Measurements from ENCODE around the gene SENP6. TPM values are rescaled to one million over a fixed set of nuclear protein-coding genes. Genes with fewer than 3 reads are reported as not detected.
"Not testable (repeated sequence)": the region's sequence is repeated elsewhere in the genome, so short reads cannot be mapped to it uniquely, and the experiment has no call there.

SENP6 gene
- total and polyA plus RNA-seq, 8 donors: 25.2 to 53.1 (median 41.1) TPM

GRCh38 chr6:75579951-75580350, 21.7 kb upstream of the SENP6 start:
- Histone ChIP-seq H3K36me3 (no peaks in the 10 kb centered on the region), H3K9me3 (no peaks in the 10 kb centered on the region), H3K27ac (no peak overlapping the region), H3K4me1 (no peaks in the 10 kb centered on the region), H3K4me3 (no peak overlapping the region), H3K27me3 (no peaks in the 10 kb centered on the region)
- FAIRE-seq (no peak), DNase-seq (no peak), ATAC-seq (no peak)
- intact Hi-C loops (cut with DNase I): no loop called here
- TF ChIP-seq, protein P1, sequence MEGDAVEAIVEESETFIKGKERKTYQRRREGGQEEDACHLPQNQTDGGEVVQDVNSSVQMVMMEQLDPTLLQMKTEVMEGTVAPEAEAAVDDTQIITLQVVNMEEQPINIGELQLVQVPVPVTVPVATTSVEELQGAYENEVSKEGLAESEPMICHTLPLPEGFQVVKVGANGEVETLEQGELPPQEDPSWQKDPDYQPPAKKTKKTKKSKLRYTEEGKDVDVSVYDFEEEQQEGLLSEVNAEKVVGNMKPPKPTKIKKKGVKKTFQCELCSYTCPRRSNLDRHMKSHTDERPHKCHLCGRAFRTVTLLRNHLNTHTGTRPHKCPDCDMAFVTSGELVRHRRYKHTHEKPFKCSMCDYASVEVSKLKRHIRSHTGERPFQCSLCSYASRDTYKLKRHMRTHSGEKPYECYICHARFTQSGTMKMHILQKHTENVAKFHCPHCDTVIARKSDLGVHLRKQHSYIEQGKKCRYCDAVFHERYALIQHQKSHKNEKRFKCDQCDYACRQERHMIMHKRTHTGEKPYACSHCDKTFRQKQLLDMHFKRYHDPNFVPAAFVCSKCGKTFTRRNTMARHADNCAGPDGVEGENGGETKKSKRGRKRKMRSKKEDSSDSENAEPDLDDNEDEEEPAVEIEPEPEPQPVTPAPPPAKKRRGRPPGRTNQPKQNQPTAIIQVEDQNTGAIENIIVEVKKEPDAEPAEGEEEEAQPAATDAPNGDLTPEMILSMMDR (IDR thresholded peaks at IDR 0.05): no peak
- WGBS, 2 donors: 85 to 92% methylated on average over 4 of the region's 4 CpGs

GRCh38 chr6:75581231-75581630, 20.4 kb upstream of the SENP6 start:
- Histone ChIP-seq H3K27ac (no peak overlapping the region), H3K9me3 (no peaks in the 10 kb centered on the region), H3K36me3 (no peaks in the 10 kb centered on the region), H3K4me3 (no peak overlapping the region), H3K4me1 (no peaks in the 10 kb centered on the region), H3K27me3 (no peaks in the 10 kb centered on the region)
- TF ChIP-seq, protein P1 (IDR thresholded peaks at IDR 0.05): no peak
- intact Hi-C loops (cut with DNase I): no loop called here
- FAIRE-seq (no peak), ATAC-seq (no peak), DNase-seq (no peak)
- WGBS, 2 donors: 86 to 92% methylated on average over 1 of the region's 1 CpG

- H3K27me3 ChIP-seq; H3K9me3 ChIP-seq; H3K4me3 ChIP-seq; FAIRE-seq; DNase-seq; H3K27ac ChIP-seq; H3K4me1 ChIP-seq; ATAC-seq; H3K36me3 ChIP-seq; intact Hi-C loops (cut with DNase I): not testable (repeated sequence)
- 64 to 89% methylated on average over 2 of the region's 2 CpGs for WGBS, 2 donors
Measured at GRCh38 chr6:75584552-75584951, 17.1 kb upstream of the SENP6 start.

DNA sequence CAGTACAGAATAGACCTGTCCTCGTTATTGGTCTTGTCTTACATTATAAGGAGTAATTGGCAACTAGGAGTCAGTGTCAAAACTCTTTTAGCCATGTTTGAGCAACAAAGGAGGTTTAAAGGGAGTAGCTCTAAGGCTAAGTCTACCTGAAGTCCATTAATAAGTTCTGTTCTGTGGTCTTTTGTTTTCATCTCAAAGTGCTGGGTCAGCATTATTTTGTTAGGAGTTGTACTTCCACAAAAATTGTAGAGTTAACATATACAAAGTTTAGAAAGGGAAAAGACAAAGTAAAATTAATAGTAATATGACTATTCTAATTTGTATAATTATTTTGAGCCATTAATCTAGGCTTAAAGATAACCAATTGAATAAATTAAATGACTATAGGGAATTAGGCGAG, 12.7 kb upstream of the SENP6 start:
- no peak for FAIRE-seq
- no peak for ATAC-seq
- Histone ChIP-seq H3K36me3 (no peaks in the 10 kb centered on the region), H3K27ac (no peak overlapping the region), H3K4me1 (no peaks in the 10 kb centered on the region), H3K9me3 (no peaks in the 10 kb centered on the region), H3K27me3 (no peaks in the 10 kb centered on the region), H3K4me3 (no peak overlapping the region)
- intact Hi-C loops (cut with DNase I): no loop called here
- TF ChIP-seq, protein P1 (IDR thresholded peaks at IDR 0.05): no peak
- no peak for DNase-seq
- 95 to 96% methylated on average over 2 of the region's 2 CpGs for WGBS, 2 donors

- Histone ChIP-seq H3K36me3 (no peaks in the 10 kb centered on the region), H3K4me3 (no peak overlapping the region), H3K4me1 (no peaks in the 10 kb centered on the region), H3K27ac (no peak overlapping the region), H3K9me3 (no peaks in the 10 kb centered on the region), H3K27me3 (no peaks in the 10 kb centered on the region)
- WGBS, 2 donors: 96 to 100% methylated on average over 2 of the region's 2 CpGs
- TF ChIP-seq, protein P1 (IDR thresholded peaks at IDR 0.05): no peak
- ATAC-seq (no peak), FAIRE-seq (no peak), DNase-seq (no peak)
- intact Hi-C loops (cut with DNase I): no loop called here
Measured at GRCh38 chr6:75590370-75590769, 11.3 kb upstream of the SENP6 start.

GRCh38 chr6:75596380-75596779, 5.3 kb upstream of the SENP6 start:
- DNase-seq; H3K4me1 ChIP-seq; intact Hi-C loops (cut with DNase I); H3K9me3 ChIP-seq; H3K27ac ChIP-seq; H3K36me3 ChIP-seq; H3K4me3 ChIP-seq; H3K27me3 ChIP-seq; ATAC-seq; FAIRE-seq: not testable (repeated sequence)
- 89 to 100% methylated on average over 2 of the region's 2 CpGs for WGBS, 2 donors
